H9 (cell line): ENCODE results near the gene PAX9. TPM values are rescaled to one million over a fixed set of nuclear protein-coding genes. Genes with fewer than 3 reads are reported as not detected.

Experiments
- DNase-seq: peaks from one replicate; pipeline ENCODE4 v3.0.0-alpha.2; 2017
- H2AFZ ChIP-seq: one replicate; pipeline ENCODE4 v1.6.1; 2013; ENCODE audit warnings: mild to moderate bottlenecking, low read length, control low read depth, moderate library complexity
- H2AK5ac ChIP-seq: 2 replicates; pipeline ENCODE4 v1.6.1; 2013; ENCODE audit warnings: low read length, control low read depth, mixed read lengths; ENCODE audit not compliant: insufficient read length
- H2BK120ac ChIP-seq: one replicate; pipeline ENCODE4 v1.6.1; 2013; ENCODE audit warnings: low read depth, mild to moderate bottlenecking, low read length, control low read depth, inconsistent platforms; ENCODE audit not compliant: poor library complexity, severe bottlenecking
- H2BK12ac ChIP-seq: 2 replicates; pipeline ENCODE4 v1.6.1; 2013; ENCODE audit warnings: low read length, control low read depth, mixed read lengths, low read depth; ENCODE audit not compliant: insufficient read length
- H2BK15ac ChIP-seq: 2 replicates; pipeline ENCODE4 v1.6.1; 2013; ENCODE audit warnings: low read depth, low read length, control low read depth
- H2BK20ac ChIP-seq: one replicate; pipeline ENCODE4 v1.6.1; 2013; ENCODE audit warnings: low read depth, mild to moderate bottlenecking, low read length, control low read depth, inconsistent platforms; ENCODE audit not compliant: poor library complexity, severe bottlenecking
- H2BK5ac ChIP-seq: 2 replicates; pipeline ENCODE4 v1.6.1; 2013; ENCODE audit warnings: low read length, control low read depth, mixed read lengths; ENCODE audit not compliant: insufficient read length
- H3K14ac ChIP-seq: 2 replicates; pipeline ENCODE4 v1.6.1; 2013; ENCODE audit warnings: low read length, control low read depth; ENCODE audit not compliant: insufficient read depth
- H3K18ac ChIP-seq: 2 replicates; pipeline ENCODE4 v1.6.1; 2013; ENCODE audit warnings: low read depth, mild to moderate bottlenecking, mixed read lengths, low read length, control low read depth; ENCODE audit not compliant: insufficient read length
- H3K23ac ChIP-seq: 2 replicates; pipeline ENCODE4 v1.6.1; 2013; ENCODE audit warnings: low read length, control low read depth, mixed read lengths, low read depth; ENCODE audit not compliant: insufficient read length
- H3K23me2 ChIP-seq: 2 replicates; pipeline ENCODE4 v1.6.1; 2013; ENCODE audit warnings: low read depth, mild to moderate bottlenecking, mixed read lengths, low read length, control low read depth; ENCODE audit not compliant: insufficient read length, poor library complexity, severe bottlenecking
- H3K27ac ChIP-seq: 2 replicates; pipeline ENCODE4 v1.5.1; 2013; ENCODE audit warnings: low read length, control low read depth, mixed read lengths, low read depth; ENCODE audit not compliant: insufficient read length
- H3K27me3 ChIP-seq: 2 replicates; pipeline ENCODE4 v1.6.1; 2013; ENCODE audit warnings: low read length, control low read depth, inconsistent platforms; ENCODE audit not compliant: insufficient read depth
- H3K4ac ChIP-seq: 2 replicates; pipeline ENCODE4 v1.6.1; 2013; ENCODE audit warnings: low read depth, mild to moderate bottlenecking, control low read depth, inconsistent platforms, low read length, moderate library complexity
- H3K4me1 ChIP-seq: 2 replicates; pipeline ENCODE4 v1.6.1; 2013; ENCODE audit warnings: low read length, control low read depth, inconsistent platforms; ENCODE audit not compliant: insufficient read depth
- H3K4me2 ChIP-seq: 2 replicates; pipeline ENCODE4 v1.6.1; 2013; ENCODE audit warnings: low read length, control low read depth, mixed read lengths; ENCODE audit not compliant: insufficient read length, insufficient read depth
- H3K56ac ChIP-seq: 2 replicates; pipeline ENCODE4 v1.6.1; 2013; ENCODE audit warnings: low read depth, mild to moderate bottlenecking, mixed read lengths, low read length, control low read depth; ENCODE audit not compliant: insufficient read length
- H3K79me1 ChIP-seq: 2 replicates; pipeline ENCODE4 v1.6.1; 2013; ENCODE audit warnings: low read depth, mild to moderate bottlenecking, moderate library complexity, low read length, control low read depth, inconsistent platforms; ENCODE audit not compliant: insufficient read depth, poor library complexity, severe bottlenecking
- H3K79me2 ChIP-seq: 2 replicates; pipeline ENCODE4 v1.6.1; 2013; ENCODE audit warnings: low read length, control low read depth, inconsistent platforms; ENCODE audit not compliant: insufficient read depth
- H3K9ac ChIP-seq: 2 replicates; pipeline ENCODE4 v1.6.1; 2013; ENCODE audit warnings: low read length, control low read depth, mixed read lengths; ENCODE audit not compliant: insufficient read length; ENCODE audit errors: extremely low read depth
- H3K9me3 ChIP-seq: one replicate; pipeline ENCODE4 v1.6.1; 2013; ENCODE audit warnings: low read depth, low read length, inconsistent platforms; ENCODE audit not compliant: control insufficient read depth
- H3T11ph ChIP-seq: one replicate; pipeline ENCODE4 v1.6.1; 2013; ENCODE audit warnings: mild to moderate bottlenecking, low read length, control low read depth, inconsistent platforms
- H4K20me1 ChIP-seq: one replicate; pipeline ENCODE4 v1.6.1; 2013; ENCODE audit not compliant: control insufficient read depth, insufficient read length, insufficient read depth
- H4K5ac ChIP-seq: 2 replicates; pipeline ENCODE4 v1.6.1; 2013; ENCODE audit warnings: low read depth, mild to moderate bottlenecking, mixed read lengths, low read length, control low read depth; ENCODE audit not compliant: insufficient read length
- H4K8ac ChIP-seq: replicated peaks from 2 replicates; pipeline ENCODE4 v1.6.1; 2013; ENCODE audit warnings: low read length, control low read depth, mixed read lengths, low read depth; ENCODE audit not compliant: insufficient read length
- H4K91ac ChIP-seq: 2 replicates; pipeline ENCODE4 v1.6.1; 2013; ENCODE audit warnings: low read depth, mild to moderate bottlenecking, moderate library complexity, mixed read lengths, low read length, control low read depth; ENCODE audit not compliant: insufficient read length
- H3K27ac Mint-ChIP-seq, 3 experiments: 2 replicates in 2 of 3; 3 replicates in 1 of 3; pipeline ENCODE4 v1.8.0; 2020 to 2021; ENCODE audit warnings: mixed read lengths in 3 of 3, mild to moderate bottlenecking in 1 of 3, moderate library complexity in 1 of 3
- H3K27me3 Mint-ChIP-seq: 2 replicates; pipeline ENCODE4 v1.8.0; 2021; ENCODE audit warnings: low read depth, mild to moderate bottlenecking, moderate library complexity, mixed read lengths
- H3K36me3 Mint-ChIP-seq, 3 experiments: 2 replicates in 2 of 3; 3 replicates in 1 of 3; pipeline ENCODE4 v1.8.0; 2020 to 2021; ENCODE audit warnings: low read depth in 3 of 3, mixed read lengths in 3 of 3; ENCODE audit not compliant: insufficient read depth in 1 of 3
- H3K4me1 Mint-ChIP-seq, 2 experiments: 2 replicates each; pipeline ENCODE4 v1.8.0; 2020; ENCODE audit warnings: mixed read lengths in 2 of 2
- H3K4me3 Mint-ChIP-seq, 2 experiments: 2 replicates in 1 of 2; 3 replicates in 1 of 2; pipeline ENCODE4 v1.8.0; 2020 to 2021; ENCODE audit warnings: mild to moderate bottlenecking in 2 of 2, mixed read lengths in 2 of 2, moderate library complexity in 1 of 2
- H3K9me3 Mint-ChIP-seq, 2 experiments: 2 replicates in 1 of 2; 3 replicates in 1 of 2; pipeline ENCODE4 v1.8.0; 2020; ENCODE audit warnings: mild to moderate bottlenecking in 2 of 2, mixed read lengths in 2 of 2, moderate library complexity in 1 of 2
- CTCF ChIP-seq: fragments of 200-600 bp; sonication (generic); conservative IDR thresholded peaks from 3 replicates; pipeline ENCODE4 v1.8.0; 2021; ENCODE audit warnings: antibody characterized with exemption, mild to moderate bottlenecking
- WGBS: extraction: QIAGEN DNeasy Blood & Tissue Kit; methylation state at CpG from one replicate; pipeline ENCODE4 v1.1.7; 2013; ENCODE audit warnings: missing lambda C conversion rate, low lambda C conversion rate, mixed read lengths; ENCODE audit not compliant: insufficient read length; ENCODE audit errors: extremely low coverage; 5-methylcytosine and 5-hydroxymethylcytosine counted together
- total RNA-seq: library from RNA; stranded (reverse); gene quantifications from 2 replicates; pipeline ENCODE4 v1.2.1, GENCODE V29; 2021

Gene PAX9
- total RNA-seq, 1 experiment from 2014 or later = not detected

GRCh38 chr14:36671149-36671548 is 9.5 kb downstream of the PAX9 start:
- H4K91ac ChIP-seq = no peak overlapping the region
- no peak overlapping the region for H3K56ac ChIP-seq
- no peak overlapping the region for H3K23ac ChIP-seq
- WGBS = no CpG with 5 or more reads among the region's 3 CpGs
- H3K27me3 ChIP-seq = peaks cover 21% of the 10 kb centered on the region
- H3K4me2 ChIP-seq = no peak overlapping the region
- no peak overlapping the region for H3K14ac ChIP-seq
- no peaks in the 10 kb centered on the region for H4K20me1 ChIP-seq
- Mint-ChIP-seq H3K27me3 (peaks cover 90% of the 10 kb centered on the region), H3K9me3 (no peaks in the 10 kb centered on the region), H3K4me1 (peaks cover 9 to 20% of the 10 kb centered on the region in 2 experiments), H3K27ac (no peak overlapping the region), H3K4me3 (no peak overlapping the region), H3K36me3 (no peaks in the 10 kb centered on the region)
- no peak overlapping the region for H2BK15ac ChIP-seq
- no peak overlapping the region for H4K5ac ChIP-seq
- H3K79me1 ChIP-seq = no peaks in the 10 kb centered on the region
- no peak overlapping the region for H2BK20ac ChIP-seq
- H3T11ph ChIP-seq = no peak overlapping the region
- H3K4me1 ChIP-seq = peaks cover 2% of the 10 kb centered on the region; the same call in 1 of the 2 replicates
- H2BK120ac ChIP-seq = no peak overlapping the region
- no peak for DNase-seq
- H3K27ac ChIP-seq = no peak overlapping the region
- H3K9ac ChIP-seq = no peak overlapping the region
- H3K9me3 ChIP-seq = no peaks in the 10 kb centered on the region
- no peaks in the 10 kb centered on the region for H3K79me2 ChIP-seq
- no peak overlapping the region for H2AK5ac ChIP-seq
- no peak overlapping the region for H4K8ac ChIP-seq
- H2BK12ac ChIP-seq = no peak overlapping the region
- no peak overlapping the region for H2BK5ac ChIP-seq
- peaks cover 5% of the 10 kb centered on the region for H3K23me2 ChIP-seq
- H3K18ac ChIP-seq = no peak overlapping the region
- no peak for TF ChIP-seq CTCF
- no peak overlapping the region for H3K4ac ChIP-seq
- H2AFZ ChIP-seq = no peak overlapping the region
